Ishikawa (cell line): ENCODE data around the gene NXNL1.

Source experiments
- FOXM1 ChIP-seq: IDR thresholded peaks from 2 replicates; pipeline ENCODE4 v1.6.1; 2012; ENCODE audit warnings: low read depth, borderline replicate concordance
- MAX ChIP-seq: IDR thresholded peaks from 2 replicates; pipeline ENCODE4 v1.6.1; 2012
- USF1 ChIP-seq: IDR thresholded peaks from 2 replicates; pipeline ENCODE4 v1.6.1; 2012
- YY1 ChIP-seq: IDR thresholded peaks from 2 replicates; pipeline ENCODE4 v1.6.1; 2012; ENCODE audit warnings: low read depth

GRCh38 chr19:17504030-17504429, 43.3 kb upstream of the NXNL1 start:
- TF ChIP-seq USF1 (no peak), FOXM1 (no peak), MAX (no peak), YY1 (no peak)
